Frontal cortex (tissue), 4 donors: ENCODE data around the gene ZNF579. TPM values are rescaled to one million over a fixed set of nuclear protein-coding genes. Genes with fewer than 3 reads are reported as not detected.

ENCODE experiments used
- DNase-seq, 2 donors: peaks; one replicate each; pipeline ENCODE4 v3.0.0; 2012; ENCODE audit warnings: low spot score in 2 of 2
- FAIRE-seq: peaks from 2 replicates; lab custom pipeline; 2012; peaks lifted over from hg19 to GRCh38; lab: Jason Lieb, UNC
- total RNA-seq: library from RNA; depleted of rRNA; stranded (reverse); fragments of >200 nt; gene quantifications from one replicate; pipeline ENCODE4 v1.2.3, GENCODE V29; 2014
- donor health status: control.
- donor health status: control.
- donor health status: control.

ZNF579 gene
- total RNA-seq, 1 donor from 2014 or later, result 3.7 TPM

DNA sequence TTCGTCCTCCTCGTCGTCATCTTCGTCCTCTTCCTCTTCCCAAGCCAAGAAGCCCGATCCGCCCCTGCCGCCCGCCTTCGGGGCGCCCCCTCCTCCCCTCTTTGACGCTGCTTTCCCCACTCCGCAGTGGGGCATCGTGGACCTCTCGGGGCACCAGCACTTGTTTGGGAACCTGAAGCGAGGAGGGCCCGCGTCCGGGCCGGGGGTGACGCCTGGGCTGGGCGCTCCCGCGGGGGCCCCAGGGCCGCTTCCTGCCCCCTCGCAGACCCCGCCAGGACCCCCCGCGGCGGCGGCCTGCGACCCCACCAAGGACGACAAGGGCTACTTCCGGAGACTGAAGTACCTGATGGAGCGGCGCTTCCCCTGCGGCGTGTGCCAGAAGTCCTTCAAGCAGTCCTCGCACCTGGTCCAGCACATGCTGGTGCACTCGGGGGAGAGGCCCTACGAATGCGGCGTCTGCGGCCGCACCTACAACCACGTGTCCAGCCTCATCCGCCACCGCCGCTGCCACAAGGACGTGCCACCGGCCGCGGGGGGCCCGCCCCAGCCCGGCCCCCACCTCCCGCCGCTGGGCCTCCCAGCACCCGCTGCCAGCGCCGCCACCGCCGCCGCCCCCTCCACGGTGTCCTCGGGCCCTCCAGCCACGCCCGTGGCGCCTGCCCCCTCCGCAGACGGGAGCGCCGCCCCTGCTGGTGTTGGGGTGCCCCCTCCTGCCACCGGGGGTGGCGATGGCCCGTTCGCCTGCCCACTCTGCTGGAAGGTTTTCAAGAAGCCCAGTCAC is 33.5 kb upstream of the ZNF579 start:
- DNase-seq (no peak), FAIRE-seq (no peak)

DNA sequence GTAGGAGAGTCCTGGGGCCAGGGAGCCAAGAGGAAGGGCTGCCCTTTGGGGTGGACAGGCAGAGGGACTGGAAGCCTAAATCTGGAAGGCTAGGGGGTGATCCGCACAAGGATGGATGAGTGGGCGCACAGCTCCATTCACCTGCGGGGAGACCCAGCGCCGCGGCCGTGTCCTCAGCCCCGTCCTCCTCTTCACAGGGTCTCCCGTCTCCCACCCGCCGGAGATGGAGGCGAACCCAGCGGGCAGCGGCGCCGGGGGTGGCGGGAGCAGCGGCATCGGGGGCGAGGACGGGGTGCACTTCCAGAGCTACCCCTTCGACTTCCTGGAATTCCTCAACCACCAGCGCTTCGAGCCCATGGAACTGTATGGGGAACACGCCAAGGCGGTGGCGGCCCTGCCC is 32.7 kb upstream of the ZNF579 start:
- FAIRE-seq, result no peak

DNA sequence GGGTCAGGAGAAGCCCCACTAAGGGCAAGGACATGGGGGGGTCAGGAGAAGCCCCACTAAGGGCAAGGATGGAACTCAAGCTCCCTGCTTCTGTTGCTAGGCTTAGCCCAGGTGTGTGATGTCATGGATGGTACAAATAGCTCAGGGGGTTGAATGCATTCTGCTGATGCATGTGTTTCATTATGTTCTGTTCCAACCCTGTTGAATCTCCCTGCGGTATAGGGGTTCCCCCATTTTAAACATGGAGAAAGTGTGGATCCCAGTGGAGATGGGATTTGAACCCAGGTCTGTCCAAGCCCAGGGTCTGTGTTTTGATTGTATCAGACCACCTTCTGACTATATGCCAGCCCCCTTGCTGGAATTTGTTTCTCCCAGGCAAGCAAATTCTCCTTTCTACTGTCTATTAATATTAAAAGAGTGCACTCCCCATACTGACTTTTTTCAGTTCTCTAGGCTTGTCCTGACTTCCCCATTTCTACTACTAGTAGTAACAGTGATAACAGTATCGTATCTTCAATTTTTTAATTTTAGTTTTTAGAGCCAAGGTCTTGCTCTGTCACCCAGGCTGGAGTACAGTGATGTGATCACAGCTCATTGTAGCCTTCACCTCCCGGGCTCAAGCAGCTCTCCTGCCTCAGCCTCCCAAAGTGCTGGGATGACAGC is 31.5 kb upstream of the ZNF579 start:
- no peak for FAIRE-seq
- no peak for DNase-seq

More for the DNA sequence above, 32.7 kb upstream of the ZNF579 start:
- DNase-seq, result no peak

DNA sequence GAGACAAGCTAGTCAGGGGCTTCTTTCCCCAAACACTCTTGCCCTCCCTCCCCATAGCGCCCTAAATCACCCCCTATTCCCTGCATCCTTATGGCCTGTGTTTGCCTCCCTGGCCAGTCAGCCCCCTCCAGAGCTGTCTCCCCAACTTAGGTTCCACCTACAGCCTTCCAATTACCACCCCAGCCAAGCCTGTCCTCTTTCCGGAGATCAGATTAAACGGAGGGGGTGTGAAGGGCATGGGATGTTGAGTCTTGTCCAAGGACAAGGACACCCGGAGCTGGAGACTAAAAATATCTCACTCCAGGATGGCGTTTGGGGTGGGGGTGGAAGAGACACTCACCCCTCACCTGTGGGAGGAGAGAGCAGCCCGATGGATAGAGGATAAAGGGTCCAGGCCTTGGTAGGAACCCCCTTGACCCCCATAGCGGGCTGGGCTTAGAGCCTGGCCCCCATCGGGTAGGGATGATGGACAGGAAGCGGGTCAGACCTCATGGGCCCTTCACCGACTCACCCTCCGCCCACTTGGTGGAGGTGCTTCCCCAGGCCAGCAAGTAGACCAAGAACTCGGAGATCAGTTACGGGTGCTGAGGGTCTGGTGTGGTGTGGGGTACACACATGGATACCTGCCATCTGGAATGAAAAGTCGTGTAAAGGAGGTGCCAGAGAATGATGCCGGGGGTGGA is 30.8 kb upstream of the ZNF579 start:
- DNase-seq (no peak), FAIRE-seq (no peak)

DNA sequence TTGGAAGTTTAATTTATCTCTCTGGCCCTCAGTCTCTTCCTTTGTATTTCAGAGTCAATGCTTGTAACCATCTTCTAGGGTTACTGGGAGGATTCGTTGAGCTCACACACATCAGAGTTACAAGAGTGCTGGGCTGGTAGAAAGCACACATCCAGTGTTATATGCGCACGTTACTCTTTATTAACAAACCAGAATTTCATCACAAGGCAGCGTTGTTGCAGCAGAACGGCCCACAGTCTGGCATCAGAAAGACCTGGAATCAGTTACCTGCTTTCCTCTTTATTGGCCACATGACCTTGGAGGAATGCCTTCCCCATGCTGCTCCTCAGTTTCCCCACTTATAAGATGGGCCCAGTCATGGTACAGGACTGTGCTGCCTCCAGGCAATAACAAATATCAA is 28.7 kb upstream of the ZNF579 start:
- DNase-seq (no peak), FAIRE-seq (no peak)

DNA sequence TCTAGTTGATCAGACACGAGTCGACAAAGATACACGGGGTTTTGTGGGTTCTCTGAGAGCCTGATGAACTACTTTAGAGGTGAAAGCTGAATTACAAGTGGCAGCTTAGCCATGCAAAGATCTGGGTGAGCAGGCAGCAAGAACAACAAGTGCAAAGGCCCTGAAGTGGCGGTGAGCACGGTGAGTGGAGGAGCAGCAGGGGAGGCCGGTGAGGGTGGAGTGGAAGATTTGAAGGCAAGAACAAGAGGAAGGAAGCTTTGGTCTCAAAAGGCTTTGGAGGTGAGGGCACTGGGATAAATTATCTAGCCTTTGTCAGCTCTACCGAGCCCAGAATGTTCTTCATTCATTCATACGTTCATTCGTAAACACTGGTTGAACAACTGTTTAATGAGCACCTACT is 26.2 kb upstream of the ZNF579 start:
- FAIRE-seq, result no peak
- no peak for DNase-seq

DNA sequence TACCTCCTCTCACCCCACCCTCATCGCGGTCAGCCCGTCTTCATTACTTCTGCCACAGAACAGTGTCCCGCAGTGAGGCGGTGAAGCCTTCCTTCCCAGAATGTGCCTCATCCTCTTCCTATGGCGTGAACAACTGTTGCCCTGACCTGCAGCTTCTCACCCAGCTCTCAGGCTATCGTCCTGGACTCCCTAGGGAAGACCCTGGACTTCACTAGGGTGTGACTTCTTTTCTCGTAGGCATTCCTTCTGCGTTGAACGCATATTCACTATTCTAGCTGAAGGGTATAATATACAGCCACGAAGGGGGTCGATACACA is 25.8 kb upstream of the ZNF579 start:
- FAIRE-seq, result no peak

DNA sequence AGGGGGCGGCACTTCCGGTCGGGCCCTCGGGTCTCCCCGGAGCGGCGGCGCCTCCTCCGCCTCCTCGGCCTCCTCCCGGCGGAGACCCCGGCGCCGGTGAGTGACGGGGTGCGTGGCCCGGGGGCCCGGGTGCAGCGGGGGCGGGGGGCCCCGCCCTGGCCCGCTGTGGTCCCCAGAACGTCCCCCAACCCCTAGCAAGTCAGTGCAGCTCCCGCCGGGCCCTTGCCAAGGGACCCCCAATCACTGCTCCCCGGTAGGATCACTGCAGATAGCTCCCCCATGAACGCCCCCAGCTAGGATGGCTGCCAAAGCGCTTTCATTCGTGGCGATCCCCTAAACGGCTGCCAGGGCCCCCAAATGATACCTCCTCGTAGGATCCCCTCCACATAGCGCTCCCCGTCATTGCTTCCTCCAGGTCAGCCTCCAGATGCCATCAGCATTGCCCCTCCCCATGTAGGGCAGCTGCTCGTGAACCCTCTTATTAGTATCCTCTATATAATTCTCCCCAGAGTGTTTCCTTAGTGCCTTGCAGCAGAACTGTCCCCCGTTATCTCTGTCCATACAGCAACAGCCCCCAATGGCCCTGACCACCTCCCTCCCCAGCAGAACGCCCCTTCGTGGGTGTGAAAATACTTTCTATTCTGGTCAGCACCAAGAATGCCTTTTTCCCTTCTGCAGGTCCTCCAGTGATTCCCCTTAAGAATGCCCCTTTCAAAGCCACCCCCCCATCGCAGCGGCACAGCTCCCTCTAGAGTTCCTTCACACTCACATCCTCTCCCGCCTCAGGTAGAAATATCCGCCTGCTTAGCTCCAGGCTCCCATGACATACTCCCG is 25.2 kb upstream of the ZNF579 start, which contains the start of gene ZNF865:
Gene ZNF865 (plus strand): TSS at position 11 of the 834 bp plus-strand sequence. CDS start 7,972 bp downstream, outside the sequence.
- FAIRE-seq (no peak), DNase-seq (peak; percentile 70 to 72)

More for the DNA sequence above, 25.8 kb upstream of the ZNF579 start:
- no peak for DNase-seq

DNA sequence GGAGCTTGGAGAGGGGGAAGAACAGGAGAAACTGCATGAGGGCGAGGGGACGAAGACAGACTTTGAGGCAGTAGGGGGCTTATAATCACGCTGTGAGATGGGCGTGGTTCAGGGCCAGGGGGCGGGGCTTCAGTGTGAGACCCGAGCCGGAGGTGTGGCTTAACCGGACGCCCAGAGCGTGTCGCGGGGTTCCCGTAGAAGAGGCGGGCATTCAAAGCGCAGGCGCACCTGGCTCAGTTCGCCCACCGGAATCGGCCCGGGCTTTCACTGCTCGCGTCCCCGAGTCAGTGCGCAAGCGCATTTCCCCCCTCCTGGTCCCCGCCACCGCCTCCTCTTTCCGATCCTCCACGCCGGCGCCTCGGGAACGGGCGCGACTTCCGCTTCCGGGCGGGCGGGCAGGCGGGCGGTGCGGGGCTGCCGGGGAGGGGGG is 24.6 kb upstream of the ZNF579 start:
- FAIRE-seq, result no peak
- peak; percentile 95 for DNase-seq

DNA sequence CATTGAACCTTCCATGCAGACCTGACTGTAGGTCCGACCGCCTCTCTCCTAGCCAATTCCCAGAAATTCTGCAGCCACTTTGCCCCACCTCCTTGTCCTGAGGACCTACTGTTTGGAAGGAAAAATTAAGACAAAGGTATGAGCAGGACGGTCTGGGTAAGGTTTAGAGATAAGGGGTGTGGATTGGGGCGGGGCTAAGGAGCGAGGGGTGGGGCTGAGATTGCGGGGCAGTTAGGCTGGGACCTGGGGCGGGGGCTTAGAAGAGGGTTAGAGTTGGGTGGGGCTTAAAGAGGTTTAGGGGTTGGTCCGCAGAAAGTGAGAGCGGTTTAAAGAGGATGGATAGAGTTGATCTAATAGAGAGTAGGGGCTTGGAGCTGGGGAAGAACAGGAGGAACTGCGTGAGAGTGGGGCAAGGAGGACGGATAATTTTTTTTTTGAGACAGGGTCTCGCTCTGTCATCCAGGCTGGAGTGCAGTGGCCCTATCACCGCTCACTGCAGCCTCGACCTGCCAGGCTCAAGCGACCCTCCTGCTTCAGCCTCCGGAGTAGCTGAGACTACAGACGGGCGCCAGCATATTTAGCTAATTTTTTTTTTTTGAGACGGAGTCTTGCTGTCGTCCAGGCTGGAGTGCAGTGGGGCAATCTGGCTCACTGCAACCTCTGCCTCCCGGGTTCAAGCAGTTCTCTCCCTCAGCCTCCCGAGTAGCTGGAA is 23.1 kb upstream of the ZNF579 start:
- FAIRE-seq, result no peak
- no peak for DNase-seq

DNA sequence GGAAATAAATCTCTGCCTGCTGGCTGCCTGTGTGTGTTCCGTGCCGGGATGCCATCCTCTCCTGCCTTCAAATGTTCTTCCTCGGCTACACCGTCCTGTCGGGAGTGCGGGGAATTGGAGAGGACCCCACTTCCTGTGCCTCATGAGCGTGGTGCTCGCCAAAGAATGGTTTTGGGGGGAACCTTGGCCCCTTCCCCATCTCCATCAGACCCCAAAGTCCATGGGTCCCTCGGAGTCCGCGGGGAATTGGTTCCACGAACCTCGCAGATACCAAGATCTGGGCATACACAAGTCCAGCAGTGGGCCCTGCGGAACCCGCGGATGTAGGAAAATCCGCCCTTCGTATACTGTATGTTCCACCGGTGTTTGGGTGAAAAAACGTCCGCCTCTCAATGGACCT is 22.5 kb upstream of the ZNF579 start:
- DNase-seq (no peak), FAIRE-seq (no peak)

DNA sequence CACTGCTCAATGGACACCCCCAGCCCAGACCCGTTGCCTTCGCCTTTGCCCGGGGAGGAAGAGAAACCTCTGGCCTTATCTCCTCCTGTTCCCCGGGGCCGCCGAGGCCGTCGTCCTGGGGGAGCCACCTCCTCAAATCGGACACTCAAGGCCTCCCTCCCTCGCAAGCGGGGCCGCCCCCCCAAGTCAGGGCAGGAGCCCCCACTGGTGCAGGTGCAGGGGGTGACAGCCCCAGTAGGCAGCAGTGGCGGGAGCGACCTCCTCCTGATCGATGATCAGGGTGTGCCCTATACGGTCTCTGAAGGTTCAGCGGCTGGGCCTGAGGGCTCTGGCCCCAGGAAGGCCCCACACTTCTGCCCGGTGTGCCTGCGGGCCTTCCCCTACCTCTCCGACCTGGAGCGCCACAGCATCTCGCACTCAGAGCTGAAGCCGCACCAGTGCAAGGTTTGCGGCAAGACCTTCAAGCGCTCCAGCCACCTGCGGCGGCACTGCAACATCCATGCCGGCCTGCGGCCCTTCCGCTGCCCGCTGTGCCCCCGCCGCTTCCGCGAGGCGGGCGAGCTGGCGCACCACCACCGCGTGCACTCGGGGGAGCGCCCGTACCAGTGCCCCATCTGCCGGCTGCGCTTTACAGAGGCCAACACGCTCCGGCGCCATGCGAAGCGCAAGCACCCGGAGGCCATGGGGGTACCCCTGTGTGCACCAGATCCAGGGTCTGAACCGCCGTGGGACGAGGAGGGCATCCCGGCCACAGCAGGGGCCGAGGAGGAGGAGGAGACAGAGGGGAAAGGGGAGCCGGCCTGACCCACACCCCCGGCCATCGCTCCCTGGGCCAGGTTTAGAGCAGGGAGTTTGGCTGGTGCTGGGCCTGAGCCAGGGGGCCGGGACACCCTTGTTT is 21.7 kb upstream of the ZNF579 start:
- no peak for FAIRE-seq
- DNase-seq, result no peak

DNA sequence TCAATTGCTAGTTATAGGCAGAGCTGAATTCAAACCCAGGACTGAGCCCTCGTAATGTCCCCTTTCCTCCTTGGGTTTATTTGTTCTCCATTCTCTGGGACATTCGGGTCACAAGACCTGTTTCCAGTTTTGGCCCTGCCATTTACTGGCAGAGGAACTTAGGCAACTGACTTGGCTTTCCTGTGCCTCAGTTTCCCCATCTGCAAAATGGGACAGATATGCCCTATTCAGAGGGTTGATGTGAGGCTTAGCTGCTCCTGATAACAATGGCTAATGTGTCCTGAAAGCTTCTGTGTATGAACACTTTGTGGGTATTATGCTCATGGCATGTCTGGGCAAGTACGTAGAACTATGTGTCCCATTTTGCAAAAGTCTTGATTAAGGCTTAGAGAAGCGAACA is 20.4 kb upstream of the ZNF579 start:
- no peak for FAIRE-seq
- DNase-seq, result no peak

DNA sequence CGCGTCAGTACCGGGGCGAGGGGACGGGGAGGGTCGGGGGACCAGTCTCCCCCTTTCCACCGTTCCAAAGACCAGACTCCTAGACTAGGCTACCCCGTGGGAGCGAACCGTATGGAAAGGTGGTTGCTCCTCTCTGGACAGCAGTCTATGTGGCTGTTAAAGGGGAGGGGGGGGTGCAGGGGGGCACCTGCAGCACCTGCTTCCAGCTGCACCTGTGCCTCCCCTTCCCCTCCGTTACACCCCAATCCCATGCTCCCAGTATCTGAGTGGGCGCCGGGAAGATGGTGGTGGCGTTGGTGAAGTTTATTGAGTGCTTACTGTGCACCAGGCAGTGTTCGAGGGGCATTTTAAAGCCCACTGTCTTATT is 20.0 kb upstream of the ZNF579 start:
- FAIRE-seq, result no peak
- DNase-seq, result no peak

DNA sequence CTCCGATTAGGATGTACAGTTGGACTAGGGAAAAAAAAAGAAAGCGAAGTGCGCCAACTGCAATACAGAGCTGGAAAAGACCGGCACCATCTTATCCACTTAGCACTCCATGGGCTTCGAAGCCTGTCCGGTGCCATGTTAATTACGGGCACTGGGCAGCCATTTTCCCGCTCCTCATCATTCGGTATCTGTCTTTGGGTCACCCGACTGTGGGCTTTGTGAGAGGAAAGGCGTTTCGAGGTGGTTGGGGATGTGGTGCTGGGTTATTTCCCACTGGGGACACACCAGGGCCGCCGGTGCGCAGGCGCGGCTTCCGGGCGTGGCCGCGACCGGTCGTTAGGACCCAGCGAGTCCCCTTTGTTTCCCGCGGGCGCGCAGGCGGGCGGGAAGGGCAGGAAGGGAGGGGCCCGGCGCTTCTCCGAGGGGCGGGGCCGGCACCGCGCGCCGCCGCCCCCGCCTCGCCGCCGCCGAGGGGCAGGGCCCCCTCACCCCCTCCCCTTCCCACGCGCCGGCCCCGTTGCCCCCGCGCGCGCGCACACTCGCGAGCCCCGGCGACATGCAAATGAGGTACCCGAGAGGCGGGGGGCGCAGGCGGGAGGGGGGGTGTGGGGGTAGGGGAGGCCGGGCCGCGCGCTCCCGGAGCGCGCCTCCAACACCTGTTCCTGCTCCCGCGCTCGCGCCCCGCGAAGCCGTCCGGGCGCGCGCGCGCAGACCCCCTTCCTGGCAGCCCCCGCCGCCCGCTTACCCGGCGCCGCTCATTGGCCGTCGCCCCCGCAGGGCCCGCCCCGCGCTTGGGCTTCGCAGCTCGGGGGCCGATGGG is 19.4 kb upstream of the ZNF579 start, which contains the start of gene ZNF524:
Gene ZNF524 (plus strand): TSS at position 447 of the 820 bp plus-strand sequence. CDS start 1,825 bp downstream, outside the sequence.
- peak; percentile 93 to 97 for DNase-seq
- no peak for FAIRE-seq

DNA sequence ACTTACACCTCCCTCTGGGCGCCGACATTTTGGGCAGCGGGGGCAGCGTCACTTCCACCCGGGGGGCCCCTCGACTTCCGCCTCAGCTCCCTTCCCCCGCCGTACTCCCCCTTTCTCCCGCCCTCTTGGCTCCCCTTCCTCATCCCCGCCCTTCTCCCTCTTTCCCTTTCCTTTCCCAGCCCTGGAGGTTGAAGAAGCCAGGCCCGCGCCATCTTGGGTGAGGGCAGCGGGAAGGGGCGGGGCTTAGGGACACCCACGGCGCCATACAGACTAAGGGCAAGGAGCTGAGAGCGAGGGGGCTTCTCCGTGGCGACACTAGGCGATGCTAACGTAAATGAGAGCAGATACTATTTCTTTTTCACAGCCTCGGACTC is 18.8 kb upstream of the ZNF579 start, which contains the start of gene FIZ1:
Gene FIZ1 (minus strand): TSS at position 50 of the 374 bp plus-strand sequence. CDS start 1,652 bp downstream, outside the sequence.
- no peak for FAIRE-seq
- DNase-seq, result peak; percentile 90 to 95

DNA sequence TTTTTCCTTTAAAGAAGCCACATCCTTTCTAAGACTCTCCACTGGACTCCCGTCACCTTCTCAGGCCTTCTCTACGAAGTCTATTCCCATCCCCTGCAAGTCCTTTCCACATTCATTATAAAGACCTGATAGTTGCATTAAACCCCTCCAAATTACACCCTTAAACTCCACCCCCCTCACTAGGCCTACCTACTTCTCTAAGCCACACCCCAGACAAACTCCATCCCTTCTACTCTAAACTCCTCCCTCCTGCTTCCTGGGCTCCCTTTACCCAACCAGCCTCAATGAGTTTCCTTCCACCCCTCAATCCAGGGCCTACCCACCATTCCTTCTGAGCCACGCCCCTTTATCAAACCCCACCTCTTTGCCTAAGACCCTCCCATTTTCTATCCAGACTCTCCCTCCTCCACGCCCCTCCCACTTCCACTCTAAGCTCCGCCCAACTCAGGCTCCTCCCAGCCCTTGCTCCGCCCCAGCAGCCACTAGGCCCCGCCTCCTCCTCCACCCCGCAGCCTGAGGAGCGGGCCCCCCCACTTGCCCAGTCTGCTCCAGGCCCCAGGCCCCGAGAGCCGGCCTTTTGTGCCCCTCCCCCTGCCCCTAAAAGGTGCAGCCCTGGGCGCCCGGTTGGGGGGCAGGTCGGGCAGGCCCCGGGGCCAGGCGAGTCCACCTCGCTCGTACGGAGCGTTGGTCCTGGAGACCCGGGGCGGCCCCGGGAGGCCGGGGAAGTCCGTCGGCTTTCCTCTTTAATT is 18.2 kb upstream of the ZNF579 start:
- DNase-seq (peak; percentile 85 to 90), FAIRE-seq (no peak)
